GM12872 (cell line): Measurements from ENCODE around the gene NCKAP5.

ENCODE experiments used
- TF ChIP-seq, protein P1 (sequence below): IDR thresholded peaks from 3 replicates; pipeline ENCODE4 v1.5.1; 2011; ENCODE audit warnings: low read depth, mild to moderate bottlenecking, low read length, moderate library complexity; ENCODE audit not compliant: insufficient read depth

The NCKAP5 gene

DNA sequence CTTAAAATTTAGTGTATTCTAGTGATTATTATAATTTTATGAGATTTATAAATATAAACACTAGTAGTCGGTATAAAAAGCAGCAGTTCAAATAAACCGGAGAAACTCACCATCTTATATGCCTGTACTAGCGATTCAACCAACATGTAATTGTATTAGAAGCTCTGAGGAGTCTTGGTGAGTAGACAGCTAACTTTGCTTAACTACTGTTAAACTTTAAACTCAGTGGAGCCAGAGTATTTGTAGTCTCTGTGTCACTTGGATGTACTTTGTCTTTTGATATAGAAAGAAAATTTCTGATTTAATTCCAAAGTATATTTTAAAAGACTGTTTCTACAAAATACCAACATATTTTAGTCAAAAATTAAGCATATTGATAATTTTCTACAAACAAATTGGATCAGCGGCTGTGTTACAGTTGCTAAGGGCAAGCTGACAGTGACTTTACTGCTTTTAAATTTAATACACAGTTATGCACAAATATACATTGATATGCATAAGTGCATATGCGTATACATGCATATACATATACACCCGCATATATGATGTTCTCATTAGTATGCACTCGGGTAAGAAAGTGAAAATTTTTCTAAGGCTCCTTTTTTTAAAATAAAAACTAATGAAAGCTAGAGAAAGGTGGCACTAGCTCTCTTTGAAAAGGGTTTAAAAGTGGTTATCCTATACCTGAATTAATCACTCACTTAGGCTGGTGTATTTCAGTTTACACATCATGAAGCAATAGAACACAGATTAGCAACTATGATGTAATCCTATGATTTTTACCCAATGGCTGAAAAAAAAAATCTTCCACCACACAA lies 374.5 kb downstream of the NCKAP5 start:
- TF ChIP-seq, protein P1, sequence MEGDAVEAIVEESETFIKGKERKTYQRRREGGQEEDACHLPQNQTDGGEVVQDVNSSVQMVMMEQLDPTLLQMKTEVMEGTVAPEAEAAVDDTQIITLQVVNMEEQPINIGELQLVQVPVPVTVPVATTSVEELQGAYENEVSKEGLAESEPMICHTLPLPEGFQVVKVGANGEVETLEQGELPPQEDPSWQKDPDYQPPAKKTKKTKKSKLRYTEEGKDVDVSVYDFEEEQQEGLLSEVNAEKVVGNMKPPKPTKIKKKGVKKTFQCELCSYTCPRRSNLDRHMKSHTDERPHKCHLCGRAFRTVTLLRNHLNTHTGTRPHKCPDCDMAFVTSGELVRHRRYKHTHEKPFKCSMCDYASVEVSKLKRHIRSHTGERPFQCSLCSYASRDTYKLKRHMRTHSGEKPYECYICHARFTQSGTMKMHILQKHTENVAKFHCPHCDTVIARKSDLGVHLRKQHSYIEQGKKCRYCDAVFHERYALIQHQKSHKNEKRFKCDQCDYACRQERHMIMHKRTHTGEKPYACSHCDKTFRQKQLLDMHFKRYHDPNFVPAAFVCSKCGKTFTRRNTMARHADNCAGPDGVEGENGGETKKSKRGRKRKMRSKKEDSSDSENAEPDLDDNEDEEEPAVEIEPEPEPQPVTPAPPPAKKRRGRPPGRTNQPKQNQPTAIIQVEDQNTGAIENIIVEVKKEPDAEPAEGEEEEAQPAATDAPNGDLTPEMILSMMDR, result no peak

DNA sequence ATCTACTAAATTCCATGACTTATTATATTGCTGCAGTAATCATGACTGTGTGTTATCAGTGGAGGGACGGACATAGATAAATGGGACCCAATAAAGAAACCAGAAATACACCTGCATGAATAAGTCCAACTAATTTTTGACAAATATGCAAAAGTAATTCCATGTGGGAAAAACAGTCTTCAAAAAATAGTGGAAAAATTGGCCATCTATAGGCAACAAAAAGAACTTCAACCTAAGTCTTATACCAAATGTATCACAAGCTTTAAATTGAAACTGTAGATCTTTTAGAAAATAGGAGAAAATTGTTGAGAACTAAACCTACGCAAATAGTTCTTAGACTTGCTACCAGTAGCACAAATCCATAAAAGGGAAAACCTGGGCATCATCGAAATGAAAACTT lies 376.2 kb downstream of the NCKAP5 start:
- TF ChIP-seq, protein P1, result no peak; the same call in 2 of the 3 replicates

DNA sequence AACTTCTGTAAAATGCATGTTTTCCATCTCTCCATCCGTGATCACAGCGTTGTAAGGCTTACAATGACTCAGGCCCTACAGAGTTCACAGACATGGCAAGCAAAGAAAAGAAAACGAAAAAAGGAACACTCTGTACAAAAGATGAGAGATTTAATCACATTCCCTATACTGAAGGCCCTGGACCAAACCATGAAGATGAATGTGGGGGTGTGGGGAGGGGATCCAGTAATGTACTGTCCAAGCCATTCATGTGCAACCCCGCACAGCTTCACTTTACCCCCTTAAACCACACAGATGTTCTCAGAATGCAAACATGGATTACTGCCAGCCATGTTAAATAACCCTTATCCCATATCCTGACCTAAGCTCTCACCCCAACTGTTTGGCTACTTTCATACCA lies 391.1 kb downstream of the NCKAP5 start:
- TF ChIP-seq, protein P1, result no peak

DNA sequence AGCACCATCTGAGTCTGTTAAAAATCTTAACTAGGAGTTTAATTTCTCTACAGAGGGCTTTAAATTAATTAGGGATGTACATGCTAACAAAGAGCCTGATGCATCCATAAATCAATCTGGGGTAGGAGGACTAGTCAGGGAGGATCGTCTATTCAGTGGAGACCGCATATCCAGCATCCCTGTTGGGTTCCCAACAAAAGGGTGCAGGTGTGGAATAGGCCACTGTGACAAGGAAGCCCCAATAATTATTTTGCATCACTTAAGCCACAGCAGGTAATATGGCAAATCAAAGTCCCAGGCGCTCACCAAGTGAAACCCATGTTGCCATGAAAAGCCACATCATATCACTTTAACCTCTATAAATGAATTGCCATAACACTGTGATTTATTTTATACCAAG lies 392.3 kb downstream of the NCKAP5 start:
- TF ChIP-seq, protein P1, result no peak

DNA sequence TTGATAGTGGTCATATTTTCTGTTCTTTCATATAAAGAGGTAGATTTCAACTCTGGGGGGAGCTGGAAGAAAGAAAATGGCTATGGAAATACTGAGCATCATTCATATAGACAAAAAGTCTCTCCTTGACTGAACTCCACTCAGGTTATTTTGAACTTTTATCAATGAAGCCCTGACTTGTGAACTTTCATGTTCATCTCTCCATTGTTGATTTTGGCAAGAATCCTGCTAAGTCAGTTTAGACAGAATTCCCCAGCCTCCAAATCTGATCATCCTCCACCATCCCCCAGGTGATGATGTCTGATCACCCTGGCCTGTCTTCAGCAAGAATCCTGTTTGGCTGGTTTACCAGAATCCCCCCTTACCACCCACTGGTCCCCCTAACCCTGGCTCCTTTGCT lies 395.0 kb downstream of the NCKAP5 start:
- TF ChIP-seq, protein P1, result no peak

DNA sequence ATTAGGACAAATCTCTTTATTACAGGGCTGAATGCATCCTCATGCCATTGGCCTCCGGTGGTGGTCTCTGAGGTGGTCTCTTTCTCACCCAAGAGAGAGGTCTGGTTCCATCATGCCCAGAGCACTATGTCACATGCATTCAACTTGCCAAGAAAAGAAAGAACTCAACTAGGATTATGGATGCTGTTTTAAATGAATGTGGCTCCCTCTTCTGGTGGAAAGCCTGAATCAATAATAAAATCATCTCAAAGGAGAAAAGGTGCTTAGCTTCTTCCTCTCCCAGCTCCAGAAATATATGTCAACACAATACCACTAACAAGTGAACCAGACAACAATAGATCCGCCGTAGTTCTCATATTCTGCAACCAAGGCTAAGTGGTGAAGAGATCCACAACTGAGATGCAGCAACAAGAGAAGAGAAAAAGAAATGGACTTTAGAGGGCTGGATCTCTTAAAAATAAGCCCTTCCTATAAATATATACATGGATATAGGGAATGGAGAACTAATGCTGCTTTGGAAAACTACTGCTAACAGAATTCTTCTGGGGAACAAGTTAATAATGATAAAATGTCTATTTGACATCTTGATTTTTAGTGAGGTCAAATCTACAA lies 396.8 kb downstream of the NCKAP5 start:
- TF ChIP-seq, protein P1, result peak; percentile 60

DNA sequence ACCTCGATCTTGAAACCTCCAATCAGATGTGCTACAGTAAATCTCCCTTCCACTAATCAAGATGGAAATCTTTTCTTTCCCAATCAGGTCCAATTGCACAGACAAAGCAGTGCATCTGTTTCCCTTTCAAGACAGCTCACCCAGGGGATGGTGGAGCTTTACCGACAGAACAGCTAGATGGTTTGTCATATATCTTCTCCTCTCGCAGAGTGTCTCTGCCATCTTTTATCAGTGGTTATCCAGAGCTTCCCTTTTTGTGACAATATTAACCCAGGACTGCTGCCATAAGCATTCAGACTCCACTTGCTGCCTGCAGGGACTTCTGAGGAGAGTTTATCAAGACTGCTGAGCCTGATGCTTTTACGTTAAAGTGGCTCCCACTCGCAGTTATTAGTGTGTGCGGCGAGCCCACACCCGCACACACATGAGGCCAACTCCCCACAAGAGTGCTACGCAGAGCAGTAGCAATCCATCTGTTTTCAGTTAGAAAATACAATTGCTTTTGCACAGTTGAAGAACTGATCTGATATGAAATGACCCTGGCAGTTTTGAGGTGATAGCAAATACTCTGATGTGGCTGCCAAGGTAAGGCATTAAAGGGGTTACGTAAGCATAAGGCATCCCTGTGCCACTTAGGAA lies 398.9 kb downstream of the NCKAP5 start:
- TF ChIP-seq, protein P1, result no peak
